Measurements from ENCODE around the gene ARHGAP27.

- no peak for TF ChIP-seq EGR1 (IDR thresholded peaks at IDR 0.05)
- TF ChIP-seq TAF1 (IDR thresholded peaks at IDR 0.05; ENCODE audit: low read depth) = no peak
- TF ChIP-seq CREB1 (IDR thresholded peaks at IDR 0.05; ENCODE audit: low read depth) = no peak
- no peak for TF ChIP-seq YY1 (IDR thresholded peaks at IDR 0.05; ENCODE audit: low read depth)
- TF ChIP-seq TEAD4 (IDR thresholded peaks at IDR 0.05) = no peak
- TF ChIP-seq NFIC (IDR thresholded peaks at IDR 0.05) = no peak
- no peak for TF ChIP-seq EP300 (IDR thresholded peaks at IDR 0.05; ENCODE audit: borderline replicate concordance)
- TF ChIP-seq RAD21 (IDR thresholded peaks at IDR 0.05; ENCODE audit: low read depth) = no peak
- TF ChIP-seq REST (IDR thresholded peaks at IDR 0.05; ENCODE audit: low read depth) = no peak
- no peak for TF ChIP-seq CEBPB (IDR thresholded peaks at IDR 0.05)
- no peak for TF ChIP-seq ZBTB7A (IDR thresholded peaks at IDR 0.05; ENCODE audit: low read depth)
- no peak for TF ChIP-seq USF1 (IDR thresholded peaks at IDR 0.05)
- no peak for TF ChIP-seq MAX (IDR thresholded peaks at IDR 0.05)
- no peak for TF ChIP-seq FOXM1 (IDR thresholded peaks at IDR 0.05; ENCODE audit: borderline replicate concordance, low read depth)
Measured at GRCh38 chr17:45345554-45346215, 87.0 kb downstream of the ARHGAP27 start.
